ENCODE measurements around the gene F12. TPM values are rescaled to one million over a fixed set of nuclear protein-coding genes. Genes with fewer than 3 reads are reported as not detected.

F12 gene
- total RNA-seq: 3.5 and 5.8 TPM in 2 replicates

DNA sequence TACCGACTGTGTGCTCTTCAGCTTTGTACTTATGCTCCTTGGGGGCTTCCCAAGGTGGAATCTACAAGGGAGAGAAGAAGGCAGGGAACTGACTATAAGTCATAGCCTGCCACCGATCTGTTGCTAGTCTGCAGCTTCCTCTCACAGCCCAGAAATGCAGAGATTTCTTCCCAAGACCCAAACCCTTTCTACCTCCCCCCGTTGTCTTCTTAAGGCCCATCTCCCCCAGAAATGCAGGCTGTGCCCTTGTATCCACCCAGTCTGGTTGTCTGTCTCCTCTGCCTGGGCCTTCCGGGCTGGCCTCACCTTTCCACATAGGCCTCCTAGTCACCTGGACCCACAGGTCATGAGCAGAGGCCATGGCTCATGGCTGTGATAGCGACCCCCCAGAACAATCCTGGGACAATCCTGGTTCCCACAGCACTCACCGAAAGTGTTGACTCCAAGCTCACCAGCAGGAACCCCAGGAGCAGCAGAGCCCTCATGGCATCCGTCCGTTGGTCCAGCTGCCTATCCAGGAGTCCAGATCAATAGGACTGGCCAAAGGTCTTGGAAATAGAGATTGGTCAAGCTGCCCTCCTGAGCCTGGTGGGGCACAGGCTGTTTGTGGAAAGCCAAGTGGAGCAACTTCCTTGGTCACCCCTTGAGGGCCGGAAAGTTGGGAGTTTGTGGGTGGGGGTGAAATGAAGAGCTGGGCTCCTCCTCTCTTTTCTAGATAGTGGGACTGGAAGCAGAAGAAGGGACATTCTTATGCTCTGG is at the start of gene F12:
Gene F12, minus strand, starts transcription at position 522 of the 759 bp plus-strand sequence. Its CDS starts 37 bp downstream, at position 485.
- no peaks in the 10 kb centered on the region for H3K36me3 Mint-ChIP-seq (ENCODE audit: low read depth)
- H3K4me1 Mint-ChIP-seq (ENCODE audit: low read depth): peaks cover 20% of the 10 kb centered on the region
- intact Hi-C loops (cut with micrococcal nuclease): no loop called here
- H3K9me3 Mint-ChIP-seq: no peaks in the 10 kb centered on the region
- H3K27me3 Mint-ChIP-seq (ENCODE audit: low read depth): no peaks in the 10 kb centered on the region
- no peak within 1 kb of the TSS for H3K27ac Mint-ChIP-seq
- no peak for DNase-seq (ENCODE audit: low spot score)
- H3K4me3 Mint-ChIP-seq (ENCODE audit: low read depth): no peak within 1 kb of the TSS

DNA sequence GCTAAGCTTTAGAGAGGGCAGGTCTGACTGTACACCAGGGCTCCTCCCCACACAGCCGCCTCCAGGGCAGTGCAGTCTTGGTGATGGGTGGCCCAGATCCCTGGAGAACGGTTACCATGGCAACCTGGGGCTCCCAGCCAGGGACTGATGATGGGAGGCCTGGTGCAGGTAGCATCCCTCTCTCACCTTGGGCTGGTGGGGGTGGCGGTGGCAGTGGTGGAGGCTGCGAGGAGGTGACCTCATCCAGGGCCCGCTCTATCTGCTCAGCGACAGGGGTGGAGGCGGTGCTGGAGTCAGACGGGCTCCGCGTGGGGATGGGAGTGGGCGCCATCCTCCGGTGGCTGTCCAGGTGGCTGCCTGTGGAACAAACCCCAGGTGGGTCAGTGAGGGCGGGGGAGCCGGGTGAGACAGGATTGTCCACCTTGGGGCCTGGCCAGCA is 49.6 kb upstream of the F12 start:
- Mint-ChIP-seq H3K4me1 (ENCODE audit: low read depth) (peaks cover 23% of the 10 kb centered on the region), H3K27me3 (ENCODE audit: low read depth) (peaks cover under 1% of the 10 kb centered on the region), H3K4me3 (ENCODE audit: low read depth) (no peak overlapping the region), H3K36me3 (ENCODE audit: low read depth) (peaks cover 2% of the 10 kb centered on the region), H3K9me3 (no peaks in the 10 kb centered on the region), H3K27ac (no peak overlapping the region)
- DNase-seq (ENCODE audit: low spot score): no peak
- intact Hi-C loops (cut with micrococcal nuclease): no loop called here

DNA sequence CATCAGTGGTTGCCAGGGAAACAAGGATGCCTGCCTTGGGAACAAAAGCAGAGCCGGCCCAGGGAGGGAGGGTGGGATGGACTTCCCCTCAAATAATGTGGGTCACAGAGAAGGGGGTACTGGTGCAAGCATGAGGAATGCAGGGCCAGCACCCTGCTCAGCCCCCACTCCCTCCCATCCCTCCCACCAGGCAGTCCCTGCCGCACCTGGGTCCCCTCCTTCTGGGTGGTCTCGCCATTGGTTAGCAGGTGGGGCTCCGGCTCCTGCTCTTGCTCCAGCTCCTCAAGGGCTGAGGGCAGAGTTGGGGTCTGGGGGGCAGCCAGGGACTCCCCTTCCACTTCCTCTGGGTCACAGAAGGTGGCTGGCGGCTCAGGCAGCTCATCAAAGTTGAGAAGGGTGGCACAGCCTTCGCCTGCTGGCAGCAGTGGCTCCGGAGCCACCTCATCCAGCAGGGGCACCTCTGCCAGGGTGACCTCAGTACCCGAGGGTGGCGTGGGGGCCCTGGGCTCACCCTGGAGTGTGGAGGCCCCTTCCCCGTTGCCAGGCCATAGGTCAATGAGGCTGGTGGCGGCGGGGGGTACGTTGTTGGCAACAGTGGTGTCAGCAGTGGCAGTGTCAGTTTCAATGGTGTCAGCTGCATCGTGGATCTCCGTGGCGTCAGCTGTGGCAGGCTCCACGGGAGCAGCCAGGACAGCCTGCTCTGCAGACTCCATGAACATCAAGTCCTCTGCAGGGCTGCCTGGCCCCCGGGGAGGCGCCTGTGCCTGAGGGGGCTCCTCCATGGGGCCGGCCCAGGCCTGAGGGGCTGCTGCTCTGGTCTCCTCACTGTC is 48.7 kb upstream of the F12 start:
- Mint-ChIP-seq H3K36me3 (ENCODE audit: low read depth) (peaks cover 2% of the 10 kb centered on the region), H3K27ac (no peak overlapping the region), H3K9me3 (no peaks in the 10 kb centered on the region), H3K4me3 (ENCODE audit: low read depth) (no peak overlapping the region), H3K27me3 (ENCODE audit: low read depth) (peaks cover 6% of the 10 kb centered on the region), H3K4me1 (ENCODE audit: low read depth) (peaks cover 26% of the 10 kb centered on the region)
- intact Hi-C loops (cut with micrococcal nuclease): no loop called here
- DNase-seq (ENCODE audit: low spot score): no peak

- Mint-ChIP-seq H3K4me3 (ENCODE audit: low read depth) (peak overlapping the region; percentile 6), H3K36me3 (ENCODE audit: low read depth) (peaks cover 2% of the 10 kb centered on the region), H3K27ac (no peak overlapping the region), H3K4me1 (ENCODE audit: low read depth) (peaks cover 26% of the 10 kb centered on the region), H3K27me3 (ENCODE audit: low read depth) (peaks cover 8% of the 10 kb centered on the region), H3K9me3 (no peaks in the 10 kb centered on the region)
- DNase-seq (ENCODE audit: low spot score): peak; percentile 60
- intact Hi-C loops (cut with micrococcal nuclease): loop anchor here (1.0 kb wide), 3 partner anchors 28 to 54 kb away; partner anchors contain the start of gene PDLIM7
These were observed 47.9 kb upstream of the F12 start for GRCh38 chr5:177456976-177457851.

- Mint-ChIP-seq H3K4me1 (ENCODE audit: low read depth) (peaks cover 20% of the 10 kb centered on the region), H3K9me3 (no peaks in the 10 kb centered on the region), H3K27me3 (ENCODE audit: low read depth) (peaks cover 8% of the 10 kb centered on the region), H3K27ac (no peak overlapping the region), H3K4me3 (ENCODE audit: low read depth) (no peak overlapping the region), H3K36me3 (ENCODE audit: low read depth) (peaks cover 2% of the 10 kb centered on the region)
- no peak for DNase-seq (ENCODE audit: low spot score)
- intact Hi-C loops (cut with micrococcal nuclease): loop anchor here (1.0 kb wide), 3 partner anchors 27 to 53 kb away; partner anchors contain the start of gene PDLIM7
These were observed 47.2 kb upstream of the F12 start for GRCh38 chr5:177456591-177456964.

DNA sequence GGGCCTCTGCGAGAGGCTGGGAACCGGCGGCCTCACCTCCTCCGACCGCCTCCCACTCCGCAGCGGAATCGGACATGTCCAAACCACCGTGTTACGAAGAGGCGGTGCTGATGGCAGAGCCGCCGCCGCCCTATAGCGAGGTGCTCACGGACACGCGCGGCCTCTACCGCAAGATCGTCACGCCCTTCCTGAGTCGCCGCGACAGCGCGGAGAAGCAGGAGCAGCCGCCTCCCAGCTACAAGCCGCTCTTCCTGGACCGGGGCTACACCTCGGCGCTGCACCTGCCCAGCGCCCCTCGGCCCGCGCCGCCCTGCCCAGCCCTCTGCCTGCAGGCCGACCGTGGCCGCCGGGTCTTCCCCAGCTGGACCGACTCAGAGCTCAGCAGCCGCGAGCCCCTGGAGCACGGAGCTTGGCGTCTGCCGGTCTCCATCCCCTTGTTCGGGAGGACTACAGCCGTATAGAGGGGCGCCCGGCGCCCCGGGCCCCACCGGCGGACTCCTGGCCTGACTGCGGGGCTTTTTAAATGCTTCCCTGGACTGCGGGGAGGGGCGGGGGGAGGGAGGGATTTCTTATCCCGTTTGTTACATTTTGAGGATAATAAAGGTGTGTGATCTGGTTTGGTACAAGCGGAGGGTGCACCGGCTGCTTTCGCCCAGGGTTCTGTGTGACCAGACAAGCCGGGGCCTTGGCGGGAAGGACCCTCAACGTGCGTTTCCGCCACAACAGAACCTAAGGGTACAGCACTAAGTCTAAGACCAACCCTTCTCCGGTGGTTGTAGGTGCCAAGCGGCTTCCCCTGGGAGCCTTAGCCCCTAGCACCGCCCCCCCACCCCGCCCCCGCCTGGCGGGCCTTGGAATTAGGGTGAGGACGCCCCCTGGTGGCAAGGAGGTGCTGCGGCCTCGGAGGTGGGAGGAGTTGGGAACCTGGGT is 46.6 kb upstream of the F12 start:
- intact Hi-C loops (cut with micrococcal nuclease): loop anchor here (1.0 kb wide), 5 partner anchors 27 to 144 kb away; partner anchors contain the start of genes GRK6 and PDLIM7
- Mint-ChIP-seq H3K4me1 (ENCODE audit: low read depth) (peaks cover 17% of the 10 kb centered on the region), H3K4me3 (ENCODE audit: low read depth) (peak overlapping the region; percentile 84)

DNA sequence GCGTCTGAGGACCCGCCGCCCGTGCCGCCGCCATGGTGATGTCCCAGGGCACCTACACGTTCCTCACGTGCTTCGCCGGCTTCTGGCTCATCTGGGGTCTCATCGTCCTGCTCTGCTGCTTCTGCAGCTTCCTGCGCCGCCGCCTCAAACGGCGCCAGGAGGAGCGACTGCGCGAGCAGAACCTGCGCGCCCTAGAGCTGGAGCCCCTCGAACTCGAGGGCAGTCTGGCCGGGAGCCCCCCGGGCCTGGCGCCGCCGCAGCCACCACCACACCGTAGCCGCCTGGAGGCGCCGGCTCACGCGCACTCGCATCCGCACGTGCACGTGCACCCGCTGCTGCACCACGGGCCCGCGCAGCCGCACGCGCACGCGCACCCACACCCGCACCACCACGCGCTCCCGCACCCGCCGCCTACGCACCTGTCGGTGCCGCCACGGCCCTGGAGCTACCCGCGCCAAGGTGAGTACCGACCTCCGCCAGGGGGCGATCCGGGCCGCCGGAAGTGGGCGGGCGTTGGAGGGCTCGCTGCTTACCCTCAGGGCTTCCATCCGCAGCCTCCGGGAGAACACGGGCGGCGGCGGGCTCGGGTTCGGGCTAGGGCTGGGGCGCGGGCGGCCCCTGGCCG is 45.8 kb upstream of the F12 start:
- H3K4me3 Mint-ChIP-seq (ENCODE audit: low read depth): peak overlapping the region; percentile 84
- peaks cover 2% of the 10 kb centered on the region for H3K36me3 Mint-ChIP-seq (ENCODE audit: low read depth)
- peak; percentile 89 for DNase-seq (ENCODE audit: low spot score)
- no peaks in the 10 kb centered on the region for H3K9me3 Mint-ChIP-seq
- intact Hi-C loops (cut with micrococcal nuclease): loop anchor here (1.0 kb wide), 2 partner anchors 29 to 143 kb away; partner anchors contain the start of gene GRK6
- peaks cover 8% of the 10 kb centered on the region for H3K27me3 Mint-ChIP-seq (ENCODE audit: low read depth)
- H3K4me1 Mint-ChIP-seq (ENCODE audit: low read depth): peaks cover 17% of the 10 kb centered on the region
- H3K27ac Mint-ChIP-seq: no peak overlapping the region

More for the DNA sequence above, 46.6 kb upstream of the F12 start:
- Mint-ChIP-seq H3K9me3 (no peaks in the 10 kb centered on the region), H3K27ac (peak overlapping the region; percentile 76), H3K36me3 (ENCODE audit: low read depth) (peaks cover 2% of the 10 kb centered on the region), H3K27me3 (ENCODE audit: low read depth) (peaks cover 8% of the 10 kb centered on the region)
- DNase-seq (ENCODE audit: low spot score): peak; percentile 82

GRCh38 chr5:177454397-177455035 is 45.2 kb upstream of the F12 start:
- Mint-ChIP-seq H3K27me3 (ENCODE audit: low read depth) (peaks cover 8% of the 10 kb centered on the region), H3K4me1 (ENCODE audit: low read depth) (peaks cover 17% of the 10 kb centered on the region), H3K27ac (no peak overlapping the region), H3K4me3 (ENCODE audit: low read depth) (peak overlapping the region; percentile 84), H3K9me3 (no peaks in the 10 kb centered on the region), H3K36me3 (ENCODE audit: low read depth) (peaks cover 2% of the 10 kb centered on the region)
- DNase-seq (ENCODE audit: low spot score): peak; percentile 89
- intact Hi-C loops (cut with micrococcal nuclease): loop anchor here (1.0 kb wide), 3 partner anchors 28 to 142 kb away; partner anchors contain the start of gene GRK6

GRCh38 chr5:177453852-177454396 is 44.6 kb upstream of the F12 start:
- H3K36me3 Mint-ChIP-seq (ENCODE audit: low read depth): peaks cover 2% of the 10 kb centered on the region
- peaks cover 17% of the 10 kb centered on the region for H3K4me1 Mint-ChIP-seq (ENCODE audit: low read depth)
- peak overlapping the region; percentile 82 for H3K27ac Mint-ChIP-seq
- no peak for DNase-seq (ENCODE audit: low spot score)
- no peaks in the 10 kb centered on the region for H3K9me3 Mint-ChIP-seq
- H3K27me3 Mint-ChIP-seq (ENCODE audit: low read depth): peaks cover 8% of the 10 kb centered on the region
- peak overlapping the region; percentile 80 for H3K4me3 Mint-ChIP-seq (ENCODE audit: low read depth)
- intact Hi-C loops (cut with micrococcal nuclease): loop anchor here (1.0 kb wide), 1 partner anchor 64 kb away; no protein-coding TSS in a partner anchor

- peaks cover 23% of the 10 kb centered on the region for H3K4me1 Mint-ChIP-seq (ENCODE audit: low read depth)
- no peak overlapping the region for H3K4me3 Mint-ChIP-seq (ENCODE audit: low read depth)
- DNase-seq (ENCODE audit: low spot score): no peak
- intact Hi-C loops (cut with micrococcal nuclease): no loop called here
- H3K27ac Mint-ChIP-seq: no peak overlapping the region
- H3K9me3 Mint-ChIP-seq: no peaks in the 10 kb centered on the region
- H3K36me3 Mint-ChIP-seq (ENCODE audit: low read depth): peaks cover 2% of the 10 kb centered on the region
- H3K27me3 Mint-ChIP-seq (ENCODE audit: low read depth): peaks cover 10% of the 10 kb centered on the region
These were observed 43.6 kb upstream of the F12 start for GRCh38 chr5:177452688-177453638.

Data from activated T-helper 2 cell treated with anti-CD3 and anti-CD28 coated beads, Interferon-gamma antibody, Interleukin-2, Interleukin-4, amounts not matched to agents 10 μg/mL and 5 μg/mL and 100 μg/mL, durations not matched to agents 14 hours and 24 hours and 36 hours (primary cell).